GM12892 (cell line): ENCODE measurements around the gene TLCD5.

Experiments
- DNase-seq: peaks from one replicate; pipeline ENCODE4 v3.0.0; 2011; ENCODE audit not compliant: insufficient read length
- FAIRE-seq: peaks from 2 replicates; lab custom pipeline; 2011; peaks lifted over from hg19 to GRCh38; lab: Jason Lieb, UNC
- POLR2A ChIP-seq: IDR thresholded peaks from 2 replicates; pipeline ENCODE4 v1.6.1; 2011; ENCODE audit warnings: low read depth, low read length, control low read depth
- POLR2AphosphoS5 ChIP-seq: IDR thresholded peaks from 2 replicates; pipeline ENCODE4 v1.6.1; 2011; ENCODE audit warnings: low read depth, low read length, control low read depth
- TAF1 ChIP-seq: IDR thresholded peaks from 2 replicates; pipeline ENCODE4 v1.6.1; 2011; ENCODE audit warnings: low read depth, mild to moderate bottlenecking, control low read depth, low read length, borderline replicate concordance

Gene TLCD5

DNA sequence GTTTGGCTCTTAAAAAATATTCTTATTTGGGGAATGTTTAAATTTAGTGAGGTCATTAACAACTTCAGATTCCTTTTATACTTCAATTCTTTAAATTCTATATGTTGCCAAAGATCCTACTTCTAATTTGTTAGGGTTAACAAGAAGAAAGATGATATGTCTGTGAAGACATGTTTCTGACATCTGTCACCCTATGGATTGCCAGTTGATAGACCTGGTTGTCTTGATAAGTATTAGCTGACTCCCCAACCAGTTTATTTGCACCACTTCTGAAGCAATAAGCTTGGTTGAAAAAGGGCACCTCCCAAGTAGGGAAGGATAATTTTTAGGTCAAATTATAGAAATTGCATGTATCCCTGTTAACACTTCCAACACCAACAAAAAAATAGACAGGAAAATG is 40.4 kb downstream of the TLCD5 start:
- peak; percentile 48 for FAIRE-seq
- TF ChIP-seq TAF1 (no peak), POLR2A (no peak), POLR2AphosphoS5 (no peak)

DNA sequence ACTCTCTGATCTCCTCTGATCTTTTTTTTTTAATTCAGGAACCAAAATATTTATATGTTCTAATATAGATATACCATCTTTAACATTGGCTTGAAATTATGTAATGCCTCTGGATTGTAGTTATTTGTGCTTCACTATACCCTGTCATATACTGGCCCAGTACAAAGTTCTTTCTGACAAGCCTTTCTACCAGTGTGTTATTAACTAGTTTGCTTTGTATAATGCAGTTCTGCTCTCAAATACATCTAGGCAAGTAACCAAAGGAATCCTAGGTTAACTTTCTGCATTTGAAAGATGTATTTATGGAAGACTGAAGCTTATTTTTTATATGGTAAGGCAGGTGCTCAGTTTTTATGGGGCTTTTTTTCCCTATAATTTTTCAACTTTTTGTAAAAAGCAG is 47.2 kb downstream of the TLCD5 start:
- TF ChIP-seq TAF1 (no peak), POLR2A (no peak), POLR2AphosphoS5 (no peak)
- FAIRE-seq, result no peak
- DNase-seq, result no peak

More for the DNA sequence above, 40.4 kb downstream of the TLCD5 start:
- DNase-seq, result no peak

DNA sequence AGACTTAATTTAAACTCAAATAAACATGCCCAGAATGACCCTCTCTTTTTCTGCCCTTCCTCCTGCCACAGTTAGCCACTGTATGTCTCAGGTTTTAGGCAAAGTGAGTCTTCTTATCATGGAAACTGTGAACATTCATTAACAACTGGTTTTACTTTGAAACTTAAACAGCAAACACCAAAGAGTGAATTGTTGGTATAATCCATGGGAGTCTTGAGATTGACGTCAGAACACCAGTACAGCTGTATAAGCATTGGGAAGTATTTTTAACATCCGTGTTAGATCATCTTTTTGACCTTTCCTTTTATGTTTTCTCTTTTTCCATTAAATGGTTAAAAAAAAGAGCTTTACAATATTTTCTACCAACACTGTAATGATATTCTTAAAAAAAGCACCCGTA is 50.0 kb downstream of the TLCD5 start:
- no peak for DNase-seq
- TF ChIP-seq POLR2A (no peak), TAF1 (no peak), POLR2AphosphoS5 (no peak)
- FAIRE-seq, result peak; percentile 36

DNA sequence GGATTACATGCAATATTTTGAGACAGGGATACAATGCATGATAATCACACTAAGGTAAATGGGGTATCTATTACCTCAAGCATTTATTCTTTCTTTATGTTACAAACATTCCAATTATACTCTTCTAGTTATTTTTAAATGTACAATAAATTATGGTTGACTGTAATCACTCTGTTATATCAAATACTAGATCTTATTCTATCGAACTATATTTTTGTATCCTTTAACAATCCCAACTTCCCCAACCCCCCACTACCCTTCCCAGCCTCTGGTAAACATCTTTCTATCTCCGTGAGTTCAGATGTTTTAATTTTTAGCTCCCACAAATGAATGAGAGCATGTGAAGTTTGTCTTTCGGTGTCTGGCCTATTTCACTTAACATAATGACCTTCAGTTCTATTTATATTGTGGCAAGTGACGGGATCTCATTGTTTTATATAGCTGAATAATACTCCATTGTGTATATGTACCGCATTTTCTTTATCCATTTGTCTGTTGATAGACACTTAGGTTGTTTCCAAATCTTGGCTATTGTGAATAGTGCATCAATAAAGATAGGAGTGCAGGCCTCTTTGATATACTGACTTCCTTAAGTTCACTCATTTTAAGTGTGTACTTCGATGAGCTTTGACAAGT is 51.6 kb downstream of the TLCD5 start:
- DNase-seq (no peak), FAIRE-seq (no peak)
- no peak for TF ChIP-seq POLR2AphosphoS5
- TF ChIP-seq POLR2A, result no peak
- TF ChIP-seq TAF1, result no peak

DNA sequence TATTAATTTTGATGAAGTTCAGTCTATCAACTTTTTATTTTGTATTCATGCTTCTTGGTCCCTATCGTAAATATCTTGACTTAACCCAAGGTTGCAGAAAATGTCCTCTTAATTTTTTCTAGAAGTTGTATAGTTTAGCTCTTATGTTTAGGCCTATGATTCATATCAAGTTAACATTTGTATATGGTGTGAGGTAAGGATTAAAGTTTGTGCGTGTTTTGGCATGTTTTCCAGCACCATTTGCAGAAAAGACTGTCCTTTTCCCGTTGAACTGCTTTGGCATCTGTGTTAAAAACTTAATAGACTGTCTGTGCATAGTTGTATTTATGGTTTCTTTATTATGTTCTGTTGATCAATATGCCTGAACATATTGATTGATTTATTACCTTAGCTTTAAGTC is 53.4 kb downstream of the TLCD5 start:
- TF ChIP-seq POLR2AphosphoS5 (no peak), POLR2A (no peak), TAF1 (no peak)
- DNase-seq, result no peak
- FAIRE-seq, result no peak

DNA sequence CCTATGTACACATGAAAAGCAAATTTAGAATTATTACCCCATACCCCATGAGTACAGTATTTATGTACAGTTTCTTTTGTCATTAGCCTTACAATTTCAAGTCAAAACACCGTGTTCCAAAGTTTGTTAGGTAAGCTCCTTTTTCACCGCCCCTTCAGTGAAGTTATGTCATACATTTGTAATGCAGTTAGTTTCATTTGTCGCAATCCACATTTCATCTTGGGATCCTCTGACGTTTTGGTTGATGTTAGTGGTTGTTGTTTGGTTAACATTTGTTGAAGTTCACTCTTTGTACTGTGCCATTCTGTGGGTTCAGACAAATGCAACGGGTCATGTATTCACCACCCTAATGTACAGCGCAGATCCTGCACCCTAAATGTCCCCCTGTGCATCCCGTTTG is 56.3 kb downstream of the TLCD5 start:
- DNase-seq, result no peak
- TF ChIP-seq POLR2A (no peak), POLR2AphosphoS5 (no peak), TAF1 (no peak)
- no peak for FAIRE-seq
